Measurements from ENCODE around the gene ZNF502.

The ZNF502 gene

GRCh38 chr3:44771424-44772098 is 59.1 kb downstream of the ZNF502 start:
- no peak for DNase-seq (ENCODE audit: low spot score)

- DNase-seq (ENCODE audit: low spot score): no peak
These were observed 59.6 kb downstream of the ZNF502 start for GRCh38 chr3:44772099-44772442.

Data from D341Med (cell line).